GM11168 (cell line): Measurements from ENCODE around the gene SUMO4.
"Not testable (repeated sequence)": the region's sequence is repeated elsewhere in the genome, so short reads cannot be mapped to it uniquely, and the experiment has no call there.

Experiments
- in situ Hi-C: fragments of 300-500 bp; cut with MboI; formaldehyde crosslinking; loops from one replicate; pipeline ENCODE4 v1.12.0; 2022; ENCODE audit warnings: low sequenced_read_pairs; ENCODE audit not compliant: unreplicated experiment

The SUMO4 gene

GRCh38 chr6:149428606-149429005, 28.5 kb downstream of the SUMO4 start:
- in situ Hi-C loops = loop anchor here (5.0 kb wide), 2 partner anchors 336 to 396 kb away; no protein-coding TSS in a partner anchor

DNA sequence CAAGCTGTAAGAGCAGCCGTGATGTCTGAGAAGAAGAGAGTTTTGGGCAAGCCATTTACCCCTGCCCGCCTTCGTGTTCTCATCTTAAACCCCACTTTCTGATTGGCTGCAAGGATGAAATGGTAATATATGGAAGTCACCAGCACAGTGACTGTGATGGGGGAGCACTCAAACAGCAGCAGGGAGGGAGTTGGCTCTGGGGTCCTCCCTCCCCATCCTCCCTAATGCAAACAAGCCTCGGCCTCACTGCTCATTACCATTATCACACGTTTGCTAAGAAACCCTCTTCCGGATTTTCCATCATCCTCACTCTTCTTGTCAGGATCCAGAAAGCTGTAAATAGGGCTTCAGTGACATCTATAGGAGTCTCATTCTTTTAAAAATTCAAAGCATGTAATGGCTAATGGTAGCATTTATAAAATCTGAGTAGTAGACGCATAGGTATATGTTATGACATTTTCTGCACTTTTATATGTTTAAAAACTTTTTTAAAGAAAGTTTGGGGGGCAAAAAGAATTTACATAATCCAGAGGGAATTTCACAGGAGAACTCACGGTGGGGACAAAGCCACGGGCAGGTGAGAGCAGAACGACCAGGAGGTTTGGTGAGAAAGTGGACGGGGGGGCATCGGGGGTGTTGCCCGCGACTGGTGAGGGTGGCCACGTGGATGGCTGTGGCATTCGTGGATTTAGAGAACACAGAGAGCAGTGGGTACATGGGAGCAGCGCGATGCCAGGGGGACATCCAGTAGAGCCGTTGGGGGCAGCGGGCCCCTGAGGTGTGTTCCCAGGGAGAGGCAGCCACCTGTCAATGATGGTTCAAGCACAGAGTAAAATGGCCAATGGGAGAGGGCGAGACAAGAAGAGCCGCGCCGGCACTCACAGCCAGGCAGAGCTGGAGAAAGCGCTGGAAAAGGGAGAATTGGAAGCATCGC, 29.6 kb downstream of the SUMO4 start:
- in situ Hi-C loops = loop anchor here (5.0 to 10.0 kb wide), 3 partner anchors 337 to 397 kb away; no protein-coding TSS in a partner anchor

DNA sequence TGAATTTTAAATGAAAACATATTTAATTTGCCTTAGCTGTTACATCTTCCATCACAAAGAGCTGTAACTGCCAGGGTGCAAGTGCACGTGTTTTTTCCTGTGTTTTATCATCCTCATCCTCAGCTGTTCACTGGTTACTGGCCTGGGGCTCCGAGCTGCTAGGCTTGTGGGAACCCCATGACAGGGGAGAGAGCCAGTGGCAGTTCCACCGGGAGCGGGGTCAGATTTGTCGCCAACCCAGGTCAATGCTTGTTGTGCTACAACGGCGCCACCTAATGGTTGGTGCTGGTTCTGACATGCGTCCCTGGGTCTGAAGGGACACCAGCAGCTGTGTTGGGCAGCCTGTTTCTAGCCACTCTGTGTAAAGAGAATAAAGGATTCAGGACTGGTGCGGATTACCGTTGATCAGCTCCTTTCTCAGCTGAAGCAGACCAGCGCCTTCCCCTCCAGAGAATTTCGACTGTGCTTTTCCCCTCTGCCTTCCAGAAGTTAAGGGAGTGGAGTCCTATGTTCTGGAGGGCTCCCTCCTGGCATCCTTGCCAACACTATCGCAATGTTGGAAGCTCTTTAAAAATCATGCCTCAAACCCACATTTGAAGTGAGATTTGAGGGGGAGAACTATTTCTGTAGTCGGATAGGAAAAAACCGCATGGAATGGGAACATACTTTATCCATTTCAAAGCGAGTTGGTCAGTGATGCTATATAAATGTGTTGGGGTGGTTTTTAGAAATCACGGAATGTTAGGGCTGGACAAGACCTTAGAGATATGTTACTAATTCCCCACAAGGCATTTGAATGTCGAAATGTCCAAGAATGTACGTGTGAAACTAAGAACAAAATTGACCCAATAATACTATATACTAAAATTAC, 32.1 kb downstream of the SUMO4 start:
- in situ Hi-C loops = loop anchor here (10.0 kb wide), 1 partner anchor 357 kb away; no protein-coding TSS in a partner anchor

DNA sequence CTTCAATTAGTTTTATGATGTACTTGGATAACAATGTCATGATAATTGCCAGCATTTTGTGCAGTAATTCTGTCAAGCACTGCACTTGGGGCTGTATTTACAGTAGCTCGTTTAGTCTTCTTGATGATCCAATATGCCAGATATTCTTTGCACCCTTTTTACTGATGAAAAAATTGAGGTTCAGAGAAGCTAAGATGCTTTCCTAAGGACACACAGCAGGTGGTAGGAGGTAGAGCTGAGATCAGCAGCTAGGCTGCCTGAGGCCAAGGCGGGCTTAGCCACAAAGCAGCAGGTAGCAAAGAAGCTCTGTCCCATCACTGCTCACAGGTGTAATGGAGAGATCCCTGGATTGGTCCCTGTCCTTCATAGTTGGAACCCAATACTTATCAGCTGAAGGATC, 33.3 kb downstream of the SUMO4 start:
- in situ Hi-C loops = loop anchor here (10.0 kb wide), 1 partner anchor 359 kb away; no protein-coding TSS in a partner anchor

DNA sequence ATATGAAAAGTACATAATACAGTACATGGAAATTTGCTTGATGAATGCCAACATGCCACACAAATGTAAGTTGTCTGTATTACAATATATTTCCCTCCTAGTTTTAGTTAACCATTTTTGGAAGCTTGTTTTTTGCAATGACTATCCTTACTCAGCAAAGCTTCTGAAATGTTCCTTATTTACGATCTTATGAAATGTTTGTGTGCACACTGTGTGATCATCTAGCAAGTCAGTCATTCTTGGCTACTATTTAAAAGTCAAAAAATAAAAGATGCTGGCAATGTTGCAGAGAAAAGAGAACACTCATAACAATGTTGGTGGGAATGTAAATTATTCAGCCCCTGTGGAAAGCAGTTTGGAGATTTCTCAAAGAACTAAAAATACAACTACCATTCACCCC, 33.8 kb downstream of the SUMO4 start:
- in situ Hi-C loops = loop anchor here (10.0 kb wide), 1 partner anchor 359 kb away; no protein-coding TSS in a partner anchor

DNA sequence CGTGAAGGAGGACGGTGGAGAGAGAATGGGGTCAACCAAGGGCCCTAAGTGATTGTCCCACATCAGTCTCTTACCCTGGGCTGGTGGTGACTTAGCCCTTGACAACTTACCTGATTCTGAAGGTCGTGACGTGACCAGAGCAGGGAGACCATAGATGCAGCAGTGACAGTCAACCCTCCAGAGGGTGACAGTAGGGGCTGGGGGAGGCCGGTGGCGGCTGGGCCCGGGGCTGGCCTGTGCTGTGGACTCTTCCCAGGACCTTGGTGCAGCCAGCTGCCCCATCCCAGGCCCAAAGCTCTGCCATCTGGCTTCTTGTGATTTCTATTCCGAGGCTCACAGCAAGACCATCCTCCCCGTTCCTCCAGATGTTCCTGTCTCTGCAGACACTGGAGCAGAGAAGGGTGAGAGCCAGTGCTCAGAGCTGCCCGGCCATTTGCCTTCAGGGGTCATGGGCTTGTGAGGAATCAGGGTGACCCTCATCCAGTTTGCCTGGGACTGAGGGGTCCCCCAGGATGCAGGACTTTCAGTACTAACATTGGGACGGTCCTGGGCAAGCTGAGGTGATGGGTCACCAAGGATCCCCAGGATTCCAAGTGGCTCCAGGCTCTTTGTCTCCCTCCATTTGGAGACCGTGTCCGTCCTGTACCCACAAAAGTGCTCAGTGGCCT, 36.0 kb downstream of the SUMO4 start:
- in situ Hi-C loops = loop anchor here (10.0 kb wide), 1 partner anchor 361 kb away; no protein-coding TSS in a partner anchor

DNA sequence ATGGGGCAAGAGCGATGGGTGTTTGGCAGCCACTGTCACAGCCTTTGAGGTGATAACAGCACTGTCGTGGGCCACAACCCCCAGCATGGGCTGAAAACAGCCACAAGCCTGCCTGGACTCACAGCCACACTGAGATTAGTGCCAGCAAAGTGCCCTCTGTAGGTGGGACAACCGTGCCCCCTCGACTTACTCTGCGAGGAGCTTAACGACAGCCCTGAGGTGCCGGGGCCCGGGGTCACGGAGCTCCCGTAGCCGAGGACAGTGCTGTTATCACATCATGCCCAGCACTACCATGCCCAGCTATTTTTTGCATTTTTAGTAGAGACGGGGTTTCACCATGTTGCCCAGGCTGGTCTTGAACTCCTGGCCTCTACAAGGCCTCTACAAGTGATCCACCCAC, 36.6 kb downstream of the SUMO4 start:
- in situ Hi-C loops = loop anchor here (10.0 kb wide), 1 partner anchor 362 kb away; no protein-coding TSS in a partner anchor

DNA sequence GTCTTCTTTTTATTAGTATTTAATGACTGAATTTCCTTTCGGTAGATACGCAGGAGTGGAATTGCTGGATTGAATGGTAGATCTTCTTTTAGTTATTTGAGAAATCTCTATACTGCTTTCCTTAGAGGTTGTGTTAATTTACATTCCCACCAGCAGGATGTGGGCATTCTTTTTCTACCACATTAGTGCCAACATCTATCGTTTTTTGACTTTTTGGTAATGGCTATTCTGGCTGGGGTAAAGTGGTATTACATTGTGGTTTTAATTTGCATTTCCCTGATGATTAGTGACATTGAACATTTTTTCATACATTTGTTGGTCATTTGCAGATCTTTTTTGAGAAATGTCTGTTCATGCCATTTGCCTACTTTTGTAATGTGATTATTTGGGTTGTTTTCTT, 37.1 kb downstream of the SUMO4 start:
- in situ Hi-C loops = loop anchor here (10.0 kb wide), 1 partner anchor 362 kb away; no protein-coding TSS in a partner anchor

DNA sequence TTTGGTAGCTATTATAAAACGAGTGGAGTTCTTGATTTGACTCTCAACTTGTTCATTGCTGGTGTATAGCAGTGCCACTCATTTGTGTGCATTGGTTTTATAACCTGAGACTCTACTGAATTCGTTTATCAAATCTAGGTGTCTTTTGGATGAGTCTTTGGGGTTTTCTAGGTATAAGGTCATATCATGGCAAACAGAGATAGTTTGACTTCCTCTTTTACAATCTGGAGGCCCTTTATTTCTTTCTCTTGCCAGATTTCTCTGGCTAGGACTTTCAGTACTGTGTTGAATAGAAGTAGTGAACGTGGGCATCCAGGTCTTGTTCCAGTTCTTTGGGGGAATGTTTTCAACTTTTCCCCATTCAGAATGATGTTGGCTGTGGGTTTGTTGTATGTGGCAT, 38.8 kb downstream of the SUMO4 start:
- in situ Hi-C loops = loop anchor here (10.0 kb wide), 1 partner anchor 364 kb away; no protein-coding TSS in a partner anchor

GRCh38 chr6:149439626-149440025, 39.6 kb downstream of the SUMO4 start:
- in situ Hi-C loops = loop anchor here (10.0 kb wide), 1 partner anchor 365 kb away; no protein-coding TSS in a partner anchor

DNA sequence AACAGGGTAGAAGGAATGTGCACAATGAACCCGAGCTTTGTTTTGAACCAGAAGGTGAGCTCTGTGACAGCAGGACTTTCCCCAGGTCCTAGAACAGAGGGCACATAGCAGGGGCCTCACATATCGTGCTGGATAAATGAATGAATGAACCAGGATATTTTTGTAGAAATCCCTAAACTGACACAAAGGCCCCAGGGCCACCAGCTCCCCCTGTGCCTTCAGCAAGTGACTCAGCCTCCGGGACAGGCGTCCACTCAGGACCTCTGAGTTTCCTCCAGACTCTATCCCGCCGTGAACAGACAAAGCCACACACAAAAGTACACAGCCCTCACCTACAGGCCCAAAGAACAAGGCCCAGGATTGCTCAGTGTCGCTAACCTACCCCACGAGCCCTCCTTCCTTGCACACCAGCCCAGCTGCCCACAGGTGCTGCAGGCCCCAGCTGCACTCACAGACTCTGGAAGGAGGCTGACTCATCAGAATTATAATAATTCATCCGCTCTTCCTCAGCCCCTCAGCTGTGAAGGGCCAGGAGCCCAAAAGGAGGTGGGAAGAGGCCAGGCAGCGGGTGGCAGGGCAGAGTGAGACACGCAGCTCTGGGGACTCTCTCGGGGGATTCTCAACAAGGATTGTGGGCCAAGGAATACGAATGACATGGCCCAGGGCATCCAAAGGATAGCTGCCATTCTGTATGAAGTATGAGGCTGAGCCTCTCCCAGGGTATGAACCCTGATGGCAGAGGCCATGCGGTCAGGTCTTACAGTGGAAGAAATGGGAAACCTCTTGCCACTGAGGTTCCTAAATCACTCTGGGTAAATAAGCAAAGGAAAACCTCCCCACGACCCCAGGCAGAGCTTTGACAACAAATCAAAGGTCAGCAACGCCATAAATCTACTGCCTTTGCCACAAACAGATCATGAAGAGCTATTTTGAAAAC, 40.9 kb downstream of the SUMO4 start:
- in situ Hi-C loops = no loop called here

DNA sequence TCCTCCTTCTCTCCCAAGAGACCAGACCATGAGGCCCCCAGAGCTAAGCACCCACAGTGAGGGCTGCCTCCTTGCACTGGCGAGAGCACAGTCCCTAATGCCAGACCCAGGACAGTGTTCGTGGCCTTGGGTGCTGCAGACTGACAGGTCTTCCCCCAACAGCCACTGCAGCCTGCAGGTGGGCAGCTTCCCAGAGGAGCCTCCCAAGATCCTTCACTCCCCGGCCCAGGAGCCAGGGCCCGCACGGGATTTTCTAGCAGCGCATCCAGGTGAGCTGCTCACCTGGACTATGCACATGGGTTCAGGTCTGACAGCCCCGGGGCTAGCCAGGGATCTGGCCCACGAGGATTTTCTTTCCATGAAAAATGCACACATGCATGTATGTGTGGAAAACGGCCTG, 41.7 kb downstream of the SUMO4 start:
- in situ Hi-C loops = no loop called here

DNA sequence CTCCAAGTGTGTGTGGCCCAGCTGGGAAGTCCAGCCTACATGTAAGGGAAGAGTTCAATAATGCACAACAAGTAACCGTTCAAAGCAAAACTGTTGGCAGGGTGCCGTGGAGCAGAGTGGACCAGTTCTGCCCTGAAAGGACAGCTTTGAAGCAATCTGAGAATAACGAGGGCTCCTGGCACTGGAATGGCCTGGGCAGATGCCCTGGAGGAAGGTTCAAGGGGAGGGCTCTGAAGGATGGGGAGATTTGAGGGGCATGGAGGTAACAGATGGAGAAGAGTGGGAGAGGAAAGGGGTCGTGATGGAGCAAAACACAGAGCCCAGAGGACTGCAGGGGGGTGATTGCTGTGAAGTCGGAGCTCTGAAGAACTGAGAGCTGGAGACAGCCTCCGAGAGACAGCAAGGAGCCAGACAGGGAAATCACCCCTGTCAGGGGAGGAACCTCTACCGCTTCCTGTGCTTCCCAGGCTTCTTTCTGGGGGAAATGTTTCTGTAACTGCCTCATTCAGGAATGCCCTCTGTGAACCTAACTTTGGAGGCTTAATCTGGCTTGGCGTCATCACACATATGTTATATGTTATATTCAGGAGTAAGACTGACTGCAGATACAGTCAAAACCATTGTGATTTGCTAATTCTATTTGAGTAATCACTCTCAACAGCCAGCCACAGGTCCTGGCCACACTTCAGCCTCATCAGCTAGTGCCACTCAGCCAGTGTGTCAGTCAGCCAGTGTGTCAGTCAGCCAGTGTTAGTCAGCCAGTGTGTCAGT, 43.5 kb downstream of the SUMO4 start:
- in situ Hi-C loops = no loop called here

GRCh38 chr6:149444360-149445094, 44.5 kb downstream of the SUMO4 start:
- in situ Hi-C loops = not testable (repeated sequence)

DNA sequence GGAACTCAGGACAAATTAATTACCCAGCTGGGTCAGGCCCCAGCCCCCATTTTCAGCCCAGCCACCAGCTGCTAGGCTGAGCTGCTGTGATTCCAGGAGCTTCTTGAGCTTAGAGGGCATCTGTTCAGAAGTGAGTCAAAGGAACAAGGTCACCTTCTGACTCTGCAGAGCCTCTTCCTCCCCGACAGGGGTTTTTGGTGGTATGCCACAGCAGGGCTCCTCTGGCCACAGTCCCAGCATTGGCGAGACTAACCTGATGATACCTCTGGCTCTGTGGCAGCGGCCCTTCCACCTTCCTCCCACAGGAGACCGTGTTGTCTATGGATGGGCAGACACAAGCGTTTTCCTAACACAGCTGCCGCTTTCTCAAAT, 45.0 kb downstream of the SUMO4 start:
- in situ Hi-C loops = no loop called here

- in situ Hi-C loops = no loop called here
Observed at GRCh38 chr6:149445573-149445972, 45.5 kb downstream of the SUMO4 start.

DNA sequence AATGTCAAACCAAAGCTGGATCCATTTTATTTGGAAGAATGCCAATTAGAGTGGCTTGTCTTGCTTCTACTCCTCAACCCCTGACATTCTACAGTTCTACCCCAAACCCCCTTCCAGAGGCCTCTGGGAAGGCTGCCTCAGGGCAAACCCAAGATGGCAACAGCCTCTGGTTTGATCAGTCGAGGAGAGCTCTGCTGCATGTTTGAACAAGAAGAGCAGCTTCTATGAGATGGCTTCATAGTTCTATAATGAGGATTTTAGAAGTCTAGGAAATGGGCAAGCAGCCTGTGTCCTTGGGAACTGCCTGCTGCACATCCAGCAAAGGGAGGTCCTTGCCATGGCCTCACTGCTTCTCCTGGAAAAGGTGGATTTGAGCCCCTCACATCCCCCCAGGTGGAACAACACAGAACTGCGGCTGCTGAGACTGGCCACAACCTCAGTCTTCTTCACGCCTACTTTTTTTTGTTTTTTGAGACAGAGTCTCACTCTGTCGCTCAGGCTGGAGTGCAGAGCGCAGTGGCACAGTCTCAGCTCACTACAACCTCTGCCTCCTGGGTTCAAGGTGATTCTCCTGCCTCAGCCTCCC, 46.8 kb downstream of the SUMO4 start:
- in situ Hi-C loops = no loop called here
